Left ventricle myocardium superior (tissue), 1 donor: Measurements from ENCODE around the gene PTS. TPM values are rescaled to one million over a fixed set of nuclear protein-coding genes. Genes with fewer than 3 reads are reported as not detected.

Source experiments
- ATAC-seq: fragments of 200-7000 bp; cut with Tn5 transposase; one replicate; pipeline ENCODE4 v1.9.1; 2020; ENCODE audit warnings: mild to moderate bottlenecking, moderate library complexity
- DNase-seq: peaks from one replicate; pipeline ENCODE4 v3.0.0-alpha.2; 2020
- intact Hi-C: fragments of 100-400 bp; cut with micrococcal nuclease; formaldehyde crosslinking; loops from one replicate; pipeline ENCODE4 v1.11.0; 2022
- total RNA-seq: library from RNA; stranded (reverse); fragmentation: NEBNext Ultra II Directional; extraction: Animal tissue kit (Norgen Biotek cat#: 25700); gene quantifications from one replicate; pipeline ENCODE4 v1.2.1, GENCODE V29; 2021
- donor health status: DM: no; HTN: yes; CAD: no; lungs with severe emphysema.

PTS gene
- total RNA-seq, 1 donor from 2014 or later: 25.2 TPM

DNA sequence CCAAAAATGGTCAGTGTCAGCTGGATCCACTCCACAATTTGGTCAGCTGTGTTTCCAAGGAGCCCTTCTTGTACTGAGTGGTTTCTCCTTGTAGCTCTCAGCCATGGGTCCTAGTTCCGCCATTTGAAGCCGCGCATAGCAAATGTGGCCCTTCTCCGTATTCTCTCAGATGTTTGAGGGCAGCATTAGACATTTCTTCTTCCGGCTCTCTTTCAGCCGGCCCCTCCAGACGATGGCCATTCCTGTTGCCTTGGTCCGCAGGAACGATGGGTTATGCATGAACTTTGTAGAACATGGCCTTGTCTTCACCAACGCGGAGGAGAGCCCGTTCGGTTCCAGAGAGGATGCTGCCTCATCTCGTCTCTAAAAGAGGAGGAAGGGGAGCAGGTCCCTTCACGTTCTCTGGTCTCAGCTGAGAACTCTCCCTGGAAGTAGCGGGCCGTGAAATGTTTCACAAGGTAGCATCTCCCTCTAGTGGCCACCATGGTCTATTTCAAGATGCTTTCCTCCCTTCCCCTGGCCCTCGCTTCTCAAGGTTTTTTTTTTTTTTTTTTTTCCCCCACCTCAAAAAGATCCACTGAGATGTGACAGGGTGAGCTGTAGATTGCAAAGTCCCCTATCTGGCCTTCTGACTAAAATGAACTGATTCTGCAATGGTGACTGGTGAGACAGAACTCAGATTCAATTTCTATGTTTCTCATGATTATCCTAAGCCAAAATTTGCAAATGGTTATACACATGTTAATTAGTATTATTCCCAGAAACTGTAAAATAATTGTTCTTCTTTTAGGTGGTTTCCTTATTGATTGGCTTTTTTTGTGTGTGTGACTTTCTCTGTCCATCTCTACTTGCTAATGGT, 54.3 kb downstream of the PTS start:
- intact Hi-C loops: loop anchor here (10.0 kb wide), 1 partner anchor 274 kb away; no protein-coding TSS in a partner anchor
- DNase-seq: peak; percentile 45
- peak; percentile 94 for ATAC-seq

DNA sequence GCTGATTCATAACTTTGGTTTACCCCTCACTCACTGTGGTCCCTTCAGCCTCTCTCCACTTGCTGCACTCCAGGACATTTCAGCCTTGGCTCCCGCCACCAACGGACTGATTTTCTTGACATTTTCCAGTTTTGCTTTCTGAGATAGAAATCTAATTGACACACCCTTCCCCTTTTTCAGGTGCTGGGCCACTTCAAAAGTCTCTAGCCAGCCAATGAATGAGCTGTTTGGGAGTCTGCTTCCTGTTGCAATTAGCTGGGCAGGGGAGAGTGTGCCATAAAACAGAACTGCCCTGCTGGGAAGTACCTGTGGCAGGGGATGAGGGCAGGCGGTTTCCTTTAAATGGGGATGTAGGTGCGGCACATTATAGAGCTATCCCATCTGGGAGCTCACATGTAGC, 55.5 kb downstream of the PTS start:
- no peak for DNase-seq
- ATAC-seq: no peak
- intact Hi-C loops: loop anchor here (10.0 kb wide), 1 partner anchor 273 kb away; no protein-coding TSS in a partner anchor

Other genes with a start within 250 kb of the PTS start
- gene DLAT, start 201.0 kb upstream of the PTS start, total RNA-seq: 189 TPM
- gene PIH1D2, start 152.4 kb upstream of the PTS start, total RNA-seq: 1.6 TPM
- 7.7 TPM for gene NKAPD1, start 152.1 kb upstream of the PTS start, total RNA-seq
- gene TIMM8B, start 139.7 kb upstream of the PTS start, total RNA-seq: 158 TPM
- 269 TPM for gene SDHD, start 139.6 kb upstream of the PTS start, total RNA-seq
- 2.3 TPM for gene IL18, start 62.3 kb upstream of the PTS start, total RNA-seq
- gene TEX12, start 59.1 kb upstream of the PTS start, total RNA-seq: not detected
- 137 TPM for gene BCO2, start 50.9 kb upstream of the PTS start, total RNA-seq
- not detected for gene PLET1, start 34.4 kb downstream of the PTS start, total RNA-seq